Activated CD4-positive, CD25-positive, alpha-beta regulatory T cell treated with anti-CD3 and anti-CD28 coated beads, Interleukin-2, amount 50 U/mL, for 16 hours (primary cell): Measurements from ENCODE around the gene SRD5A1.

Experiments used
- DNase-seq: peaks from one replicate; pipeline ENCODE4 v3.0.0-alpha.2; 2020; ENCODE audit warnings: low read depth, low spot score

SRD5A1 gene

GRCh38 chr5:6683241-6683640 lies 50.0 kb downstream of the SRD5A1 start:
- no peak for DNase-seq

GRCh38 chr5:6684075-6684474 lies 50.8 kb downstream of the SRD5A1 start:
- DNase-seq = no peak

- no peak for DNase-seq
Observed at GRCh38 chr5:6686501-6686900, 53.3 kb downstream of the SRD5A1 start.

- no peak for DNase-seq
Observed at GRCh38 chr5:6686915-6687409, 53.7 kb downstream of the SRD5A1 start.

GRCh38 chr5:6687505-6687904 lies 54.3 kb downstream of the SRD5A1 start:
- no peak for DNase-seq

DNA sequence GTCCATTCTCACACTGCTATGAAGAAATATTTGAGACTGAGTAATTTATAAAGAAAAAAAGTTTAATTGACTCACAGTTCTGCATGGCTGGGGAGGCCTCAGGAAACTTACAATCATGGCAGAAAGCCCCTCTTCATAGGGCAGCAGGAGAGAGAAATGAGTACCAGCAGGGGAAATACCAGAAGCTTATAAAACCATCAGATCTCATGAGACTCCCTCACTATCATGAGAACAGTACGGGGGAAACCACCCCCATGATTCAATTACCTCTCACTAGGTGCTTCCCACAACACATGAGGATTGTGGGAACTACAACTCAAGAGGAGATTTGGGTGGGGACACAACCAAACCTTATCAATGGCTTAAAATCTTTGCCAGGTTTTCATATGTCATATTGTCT lies 59.7 kb downstream of the SRD5A1 start:
- no peak for DNase-seq

GRCh38 chr5:6698696-6699095 lies 65.5 kb downstream of the SRD5A1 start:
- DNase-seq = no peak

DNA sequence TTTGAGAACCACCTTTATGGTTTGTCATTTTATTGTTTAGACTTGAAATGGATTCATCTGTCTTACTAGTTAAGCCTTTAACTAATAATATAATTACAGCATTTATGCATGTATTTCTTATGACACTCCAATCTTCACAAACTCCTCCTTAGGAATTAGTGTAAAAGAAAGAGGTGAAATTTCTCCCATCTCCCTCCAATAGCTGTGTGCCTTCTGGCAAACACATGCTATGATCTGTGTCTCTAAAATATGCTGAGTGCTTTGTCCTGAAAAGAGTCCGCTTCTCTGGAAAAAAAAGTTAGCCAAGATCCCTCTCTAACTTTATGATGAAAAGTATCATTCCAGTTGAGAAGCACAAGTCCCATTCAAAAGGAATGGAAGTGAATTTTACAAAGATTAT lies 66.1 kb downstream of the SRD5A1 start:
- no peak for DNase-seq

GRCh38 chr5:6700074-6700684 lies 66.9 kb downstream of the SRD5A1 start:
- no peak for DNase-seq

DNA sequence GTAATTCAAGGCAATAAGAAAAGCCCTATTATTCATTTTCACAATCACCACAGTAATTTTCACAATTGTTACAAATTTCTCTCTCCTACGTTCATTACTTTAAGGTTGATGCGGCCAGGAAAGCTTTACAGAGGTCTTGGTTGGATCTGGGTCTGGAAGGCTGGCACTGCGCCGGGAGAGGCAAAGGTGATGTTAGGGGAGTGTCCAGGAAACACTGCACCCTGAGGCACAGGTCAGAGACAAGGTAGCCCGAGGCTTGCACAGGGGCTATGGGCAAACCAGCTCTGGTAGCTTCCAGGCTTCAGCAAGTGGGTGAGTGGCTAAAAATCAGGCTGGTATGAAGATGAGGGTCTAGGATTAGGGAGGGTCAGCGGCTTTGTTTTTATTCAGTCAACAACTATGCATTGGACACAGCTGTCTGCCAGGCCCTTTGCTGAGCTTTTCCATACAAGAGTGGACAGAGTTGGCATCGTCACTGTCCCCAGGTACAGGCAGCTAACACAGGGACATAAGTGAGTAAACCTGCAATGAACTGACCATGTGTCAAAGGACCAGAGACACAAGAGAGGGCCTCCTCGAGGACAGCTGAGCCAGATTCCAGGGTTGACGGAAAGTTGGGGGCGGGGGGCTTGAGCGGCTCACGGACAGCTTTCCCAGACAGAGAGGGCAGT lies 67.6 kb downstream of the SRD5A1 start:
- no peak for DNase-seq

GRCh38 chr5:6701491-6701890 lies 68.3 kb downstream of the SRD5A1 start:
- no peak for DNase-seq

- DNase-seq = no peak
Observed at GRCh38 chr5:6702633-6703032, 69.4 kb downstream of the SRD5A1 start.

- no peak for DNase-seq
Observed at GRCh38 chr5:6703806-6704205, 70.6 kb downstream of the SRD5A1 start.

DNA sequence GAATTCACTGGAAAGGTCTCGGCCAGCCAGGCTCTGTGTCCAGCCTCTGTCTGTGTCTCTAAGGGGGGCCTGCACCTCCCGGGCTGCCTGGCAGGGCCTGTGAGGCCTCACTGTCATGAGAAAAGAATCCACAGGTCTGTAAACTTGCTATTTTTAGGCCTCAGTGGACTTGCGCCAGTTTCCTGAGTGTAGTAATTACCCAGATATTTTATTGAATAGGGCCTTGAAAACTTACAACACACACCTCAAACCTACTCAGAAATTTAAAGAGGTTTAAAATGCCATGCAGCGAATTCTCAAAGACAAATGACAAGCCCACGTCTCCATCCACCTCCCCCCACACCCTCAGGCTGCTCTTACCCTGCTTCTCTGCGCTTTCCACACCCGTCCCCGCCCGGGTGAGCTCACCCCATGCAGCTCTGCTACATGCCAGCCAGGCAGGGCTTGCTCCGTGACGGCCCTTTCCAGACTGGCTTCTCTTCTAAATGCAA lies 71.2 kb downstream of the SRD5A1 start:
- DNase-seq = no peak

DNA sequence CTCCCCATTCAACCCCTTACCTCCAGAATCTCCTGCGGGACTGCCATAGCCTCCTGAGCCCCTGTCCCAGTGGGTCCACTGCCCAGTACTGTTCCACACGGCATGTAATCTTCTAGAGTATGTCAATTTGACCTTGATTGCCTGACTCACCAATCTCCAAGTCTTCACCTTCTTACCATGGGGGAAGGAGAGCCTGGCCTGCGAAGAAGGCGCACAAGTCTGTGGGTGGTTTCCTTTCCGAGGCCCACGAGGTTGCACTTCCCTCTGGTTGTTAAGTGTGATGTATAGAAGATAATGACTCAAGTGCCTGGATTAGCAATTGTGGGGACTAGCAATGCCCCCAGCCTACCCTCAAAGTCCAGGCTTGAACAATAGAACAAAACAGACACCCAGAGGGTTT lies 71.8 kb downstream of the SRD5A1 start:
- DNase-seq = no peak

GRCh38 chr5:6705959-6706358 lies 72.7 kb downstream of the SRD5A1 start:
- no peak for DNase-seq

DNA sequence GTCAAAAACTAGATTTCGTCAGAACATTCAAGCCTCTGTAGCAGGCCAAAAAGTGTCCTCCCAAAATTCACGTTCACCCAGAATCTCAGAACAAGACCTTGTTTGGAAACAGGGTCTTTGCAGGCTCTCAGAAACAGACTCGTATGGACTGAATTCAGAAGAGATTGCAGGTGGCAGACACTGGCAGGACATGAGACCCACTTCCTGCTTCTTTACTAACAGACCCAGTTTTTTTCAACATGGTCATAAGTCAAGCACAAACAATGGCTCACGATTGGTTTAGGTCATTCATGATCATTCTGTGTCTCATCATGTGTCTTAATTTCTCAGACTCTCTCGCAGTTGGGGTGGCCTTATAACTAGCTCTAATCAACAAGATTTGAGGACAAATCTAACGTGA lies 74.6 kb downstream of the SRD5A1 start:
- no peak for DNase-seq

- no peak for DNase-seq
Observed at GRCh38 chr5:6708814-6709213, 75.6 kb downstream of the SRD5A1 start.

GRCh38 chr5:6710070-6710469 lies 76.8 kb downstream of the SRD5A1 start:
- no peak for DNase-seq

- DNase-seq = no peak
Observed at GRCh38 chr5:6710551-6711318, 77.5 kb downstream of the SRD5A1 start.

- DNase-seq = no peak
Observed at GRCh38 chr5:6711409-6712141, 78.3 kb downstream of the SRD5A1 start.

DNA sequence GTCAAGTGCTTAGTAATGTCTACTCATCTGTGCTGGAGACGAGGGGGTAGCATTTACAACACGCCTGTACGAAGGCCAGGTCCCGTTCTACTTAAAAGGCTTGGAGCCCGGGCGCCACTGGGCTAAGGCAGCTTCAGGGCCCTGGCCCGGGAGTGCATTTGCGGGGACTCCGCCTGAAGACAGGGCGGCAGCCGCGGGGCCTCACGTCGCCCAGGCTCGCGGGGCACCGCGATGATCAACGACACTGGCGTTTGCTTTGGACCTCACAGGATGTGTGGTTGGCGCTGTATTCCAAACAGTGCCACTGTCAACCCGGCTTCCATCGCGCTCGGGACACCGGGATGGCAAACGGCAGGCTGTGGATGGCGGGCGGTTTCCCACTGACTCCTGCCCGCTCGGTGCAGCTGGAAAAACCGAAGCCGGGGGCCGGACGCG lies 78.9 kb downstream of the SRD5A1 start:
- no peak for DNase-seq
